Stomach (tissue), 4 donors: Measurements from ENCODE around the gene OBSL1.

Experiments
- CTCF ChIP-seq, 7 experiments: fragments of 450-650 bp in 4 of 7; fragments of 200-600 bp in 3 of 7; sonication (generic) in 3 of 7; IDR thresholded peaks; one replicate each; pipeline ENCODE4 v1.5.1; 2016 to 2019; ENCODE audit warnings: antibody characterized with exemption in 7 of 7, control low read depth in 2 of 7, mild to moderate bottlenecking in 1 of 7
- EP300 ChIP-seq: sonication (generic); formaldehyde crosslinking; IDR thresholded peaks from one replicate; pipeline ENCODE4 v1.6.1; 2017; ENCODE audit warnings: antibody characterized with exemption
- POLR2A ChIP-seq, 4 donors: fragments of 450-650 bp; IDR thresholded peaks; one replicate each; pipeline ENCODE4 v1.6.1; 2016; ENCODE audit warnings: antibody characterized with exemption in 4 of 4, control low read depth in 2 of 4, mild to moderate bottlenecking in 1 of 4, moderate library complexity in 1 of 4
- POLR2AphosphoS5 ChIP-seq, 3 donors: sonication (generic); formaldehyde crosslinking; IDR thresholded peaks; one replicate each; pipeline ENCODE4 v1.6.1; 2016; ENCODE audit warnings: antibody characterized with exemption in 3 of 3

- TF ChIP-seq CTCF (IDR thresholded peaks at IDR 0.05) (no peak), POLR2A (IDR thresholded peaks at IDR 0.05) (no peak), POLR2AphosphoS5 (IDR thresholded peaks at IDR 0.05) (no peak), EP300 (no peak)
Measured at GRCh38 chr2:219506153-219506801, 65.1 kb downstream of the OBSL1 start.
